ENCODE measurements around the gene SPEG.

Gene SPEG

DNA sequence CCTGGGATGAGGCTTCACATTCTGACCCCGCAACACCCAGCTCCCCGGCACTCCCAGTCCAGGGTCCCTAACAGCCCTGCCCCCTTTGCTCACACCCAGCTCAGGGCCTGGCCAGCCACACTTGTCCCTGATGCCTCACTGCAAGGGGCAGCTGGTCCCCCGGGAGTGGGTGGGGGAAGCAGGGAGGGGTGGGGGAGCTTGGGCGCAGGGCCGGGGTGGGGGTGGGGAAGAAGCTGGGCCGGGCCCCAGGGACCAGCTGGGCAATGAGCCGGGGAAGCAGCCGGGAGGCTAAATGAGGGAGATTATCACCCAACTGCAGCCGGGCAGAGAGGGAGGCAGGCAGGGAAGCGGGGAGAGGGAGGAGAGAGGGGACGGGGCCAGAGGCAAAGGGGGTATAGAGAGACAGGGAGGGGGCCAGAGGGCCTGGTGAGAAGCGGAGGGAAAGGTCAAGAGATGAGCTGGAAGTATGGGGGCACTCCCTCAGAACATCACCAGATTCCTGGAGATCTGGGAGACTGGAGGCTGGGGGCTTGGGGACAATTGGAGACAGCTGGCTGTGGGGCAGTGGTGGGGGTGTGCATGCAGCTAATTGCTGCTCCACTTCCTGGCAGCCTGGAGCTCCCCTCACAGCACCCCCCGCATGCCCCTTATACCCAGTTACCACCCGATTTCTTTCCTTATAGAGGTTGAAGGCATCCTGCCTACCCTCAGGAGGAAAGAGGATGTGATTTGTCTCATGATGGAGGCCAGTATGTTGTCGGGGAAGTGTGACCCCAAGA lies 77.1 kb downstream of the SPEG start:
- TF ChIP-seq, protein P1, sequence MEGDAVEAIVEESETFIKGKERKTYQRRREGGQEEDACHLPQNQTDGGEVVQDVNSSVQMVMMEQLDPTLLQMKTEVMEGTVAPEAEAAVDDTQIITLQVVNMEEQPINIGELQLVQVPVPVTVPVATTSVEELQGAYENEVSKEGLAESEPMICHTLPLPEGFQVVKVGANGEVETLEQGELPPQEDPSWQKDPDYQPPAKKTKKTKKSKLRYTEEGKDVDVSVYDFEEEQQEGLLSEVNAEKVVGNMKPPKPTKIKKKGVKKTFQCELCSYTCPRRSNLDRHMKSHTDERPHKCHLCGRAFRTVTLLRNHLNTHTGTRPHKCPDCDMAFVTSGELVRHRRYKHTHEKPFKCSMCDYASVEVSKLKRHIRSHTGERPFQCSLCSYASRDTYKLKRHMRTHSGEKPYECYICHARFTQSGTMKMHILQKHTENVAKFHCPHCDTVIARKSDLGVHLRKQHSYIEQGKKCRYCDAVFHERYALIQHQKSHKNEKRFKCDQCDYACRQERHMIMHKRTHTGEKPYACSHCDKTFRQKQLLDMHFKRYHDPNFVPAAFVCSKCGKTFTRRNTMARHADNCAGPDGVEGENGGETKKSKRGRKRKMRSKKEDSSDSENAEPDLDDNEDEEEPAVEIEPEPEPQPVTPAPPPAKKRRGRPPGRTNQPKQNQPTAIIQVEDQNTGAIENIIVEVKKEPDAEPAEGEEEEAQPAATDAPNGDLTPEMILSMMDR (IDR thresholded peaks at IDR 0.05; ENCODE audit: low read depth, low read length, poor library complexity, severe bottlenecking), result no peak
- no peak for TF ChIP-seq EZH2phosphoT487 (IDR thresholded peaks at IDR 0.05; ENCODE audit: borderline replicate concordance, low read length)
- Histone ChIP-seq H3K4me2 (ENCODE audit: low read length) (no peak overlapping the region), H3K79me2 (ENCODE audit: control insufficient read depth, low read length) (no peaks in the 10 kb centered on the region), H3K4me1 (ENCODE audit: control insufficient read depth, low read length) (peaks cover 7% of the 10 kb centered on the region; the same call in 1 of the 2 replicates), H3K27me3 (ENCODE audit: control insufficient read depth, low read length) (peaks cover 74% of the 10 kb centered on the region), H3K9me2 (replicated peaks; ENCODE audit: control insufficient read depth, low read length) (no peaks in the 10 kb centered on the region), H3K27ac (ENCODE audit: low read depth, low read length) (no peak overlapping the region), H3K36me3 (ENCODE audit: control insufficient read depth, low read length) (no peaks in the 10 kb centered on the region), H3K4me3 (ENCODE audit: low read length) (no peak overlapping the region), H3F3A (ENCODE audit: control insufficient read depth, insufficient read depth) (no peaks in the 10 kb centered on the region), H3K9me3 (ENCODE audit: control insufficient read depth, insufficient read depth, low read length) (no peaks in the 10 kb centered on the region), H4K20me1 (ENCODE audit: control insufficient read depth, insufficient read depth, low read depth, low read length) (no peaks in the 10 kb centered on the region; the same call in 1 of the 2 replicates)

DNA sequence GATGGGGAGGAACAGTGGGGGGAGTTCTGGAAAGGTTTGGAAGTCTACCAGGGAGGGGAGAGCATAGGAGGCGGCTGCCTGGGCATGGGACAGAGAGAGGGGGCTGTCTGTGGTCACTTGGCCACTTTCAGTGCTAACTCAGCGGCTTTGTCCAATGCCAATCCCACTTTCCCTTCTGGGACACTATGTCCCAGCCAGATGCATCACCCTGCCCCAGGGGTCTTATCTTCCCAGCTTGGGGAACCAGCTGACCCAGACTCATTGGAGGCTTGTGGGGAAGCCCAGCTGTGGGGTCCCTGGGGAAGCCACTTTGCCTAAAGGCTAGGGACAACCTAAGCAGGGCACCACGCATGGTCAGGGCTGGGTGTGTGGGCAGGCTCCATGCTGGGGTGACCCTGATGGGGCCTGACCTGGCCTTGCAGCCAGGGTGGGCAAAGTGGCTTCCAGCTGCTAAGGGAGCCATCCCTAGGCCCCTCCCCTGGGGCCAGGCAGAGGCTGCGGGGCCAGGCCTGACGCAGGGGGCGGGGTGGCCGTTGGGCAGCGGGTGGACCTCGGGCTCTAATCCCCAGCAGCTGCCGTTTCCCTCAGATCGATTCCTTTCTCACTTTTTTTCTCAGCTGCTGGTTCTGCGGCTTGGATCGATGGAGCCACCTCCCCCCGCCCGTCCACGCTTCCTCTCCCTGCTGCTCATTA lies 78.0 kb downstream of the SPEG start:
- H3K4me3 ChIP-seq (ENCODE audit: low read length), result no peak overlapping the region

DNA sequence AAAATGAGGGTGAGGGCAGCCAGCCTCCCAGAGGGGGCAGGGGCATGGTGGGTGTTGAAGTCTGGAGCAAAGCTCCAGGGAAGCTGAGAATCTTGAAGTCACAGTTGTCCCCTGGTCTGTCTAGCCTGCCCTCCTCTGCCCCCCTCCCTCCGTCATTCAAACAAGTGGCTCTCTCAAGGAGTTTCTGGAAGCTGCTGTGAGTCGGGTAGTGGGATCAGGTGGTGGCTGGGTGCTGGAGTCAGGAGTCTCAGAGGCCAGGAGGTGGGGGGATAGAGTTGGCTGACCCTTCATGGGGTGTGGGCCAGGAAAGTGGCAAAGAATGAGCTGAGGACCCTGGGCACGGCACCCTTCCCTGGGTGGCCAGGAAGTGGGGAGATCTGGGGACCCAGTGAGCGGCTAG lies 79.1 kb downstream of the SPEG start:
- no peaks in the 10 kb centered on the region; the same call in 1 of the 2 replicates for H4K20me1 ChIP-seq (ENCODE audit: control insufficient read depth, insufficient read depth, low read depth, low read length)
- H3K27me3 ChIP-seq (ENCODE audit: control insufficient read depth, low read length), result peaks cover 86% of the 10 kb centered on the region
- H3K27ac ChIP-seq (ENCODE audit: low read depth, low read length), result no peak overlapping the region
- peaks cover 7% of the 10 kb centered on the region; the same call in 1 of the 2 replicates for H3K4me1 ChIP-seq (ENCODE audit: control insufficient read depth, low read length)
- H3F3A ChIP-seq (ENCODE audit: control insufficient read depth, insufficient read depth), result no peaks in the 10 kb centered on the region
- H3K36me3 ChIP-seq (ENCODE audit: control insufficient read depth, low read length), result no peaks in the 10 kb centered on the region
- H3K4me2 ChIP-seq (ENCODE audit: low read length), result no peak overlapping the region
- H3K79me2 ChIP-seq (ENCODE audit: control insufficient read depth, low read length), result no peaks in the 10 kb centered on the region
- H3K9me2 ChIP-seq (replicated peaks; ENCODE audit: control insufficient read depth, low read length), result no peaks in the 10 kb centered on the region
- H3K9me3 ChIP-seq (ENCODE audit: control insufficient read depth, insufficient read depth, low read length), result no peaks in the 10 kb centered on the region
- TF ChIP-seq, protein P1 (IDR thresholded peaks at IDR 0.05; ENCODE audit: low read depth, low read length, poor library complexity, severe bottlenecking), result no peak
- TF ChIP-seq EZH2phosphoT487 (IDR thresholded peaks at IDR 0.05; ENCODE audit: borderline replicate concordance, low read length), result no peak
- no peak overlapping the region for H3K4me3 ChIP-seq (ENCODE audit: low read length)

More for the DNA sequence above, 78.0 kb downstream of the SPEG start:
- H3K9me2 ChIP-seq (replicated peaks; ENCODE audit: control insufficient read depth, low read length), result no peaks in the 10 kb centered on the region
- TF ChIP-seq, protein P1 (IDR thresholded peaks at IDR 0.05; ENCODE audit: low read depth, low read length, poor library complexity, severe bottlenecking), result no peak
- no peak for TF ChIP-seq EZH2phosphoT487 (IDR thresholded peaks at IDR 0.05; ENCODE audit: borderline replicate concordance, low read length)
- no peaks in the 10 kb centered on the region for H3K79me2 ChIP-seq (ENCODE audit: control insufficient read depth, low read length)
- H3K27me3 ChIP-seq (ENCODE audit: control insufficient read depth, low read length), result peaks cover 82% of the 10 kb centered on the region
- H3K9me3 ChIP-seq (ENCODE audit: control insufficient read depth, insufficient read depth, low read length), result no peaks in the 10 kb centered on the region
- H3K27ac ChIP-seq (ENCODE audit: low read depth, low read length), result no peak overlapping the region
- no peaks in the 10 kb centered on the region for H3K36me3 ChIP-seq (ENCODE audit: control insufficient read depth, low read length)
- H3F3A ChIP-seq (ENCODE audit: control insufficient read depth, insufficient read depth), result no peaks in the 10 kb centered on the region
- H4K20me1 ChIP-seq (ENCODE audit: control insufficient read depth, insufficient read depth, low read depth, low read length), result no peaks in the 10 kb centered on the region; the same call in 1 of the 2 replicates
- H3K4me2 ChIP-seq (ENCODE audit: low read length), result no peak overlapping the region
- H3K4me1 ChIP-seq (ENCODE audit: control insufficient read depth, low read length), result peaks cover 7% of the 10 kb centered on the region; the same call in 1 of the 2 replicates

All from DOHH2 (cell line).